SK-N-SH treated with all-trans-retinoic acid at 6 μM for 48 hours (cell line): ENCODE data around the gene ANGPTL1.

Experiments used
- ARNTL ChIP-seq: fragments of 450-650 bp; formaldehyde crosslinking; IDR thresholded peaks from 2 replicates; pipeline ENCODE4 v1.5.0; 2020; ENCODE audit warnings: low read depth, mild to moderate bottlenecking, moderate library complexity, borderline replicate concordance
- BACH2 ChIP-seq: fragments of 250-450 bp; sonication (Bioruptor Pico); IDR thresholded peaks from 2 replicates; pipeline ENCODE4 v1.9.0; 2021; ENCODE audit warnings: mild to moderate bottlenecking, borderline replicate concordance
- CSDC2 ChIP-seq: fragments of 250-450 bp; sonication (Bioruptor Pico); IDR thresholded peaks from 2 replicates; pipeline ENCODE4 v1.5.0; 2020; ENCODE audit warnings: mild to moderate bottlenecking, moderate library complexity
- ESRRG ChIP-seq: fragments of 250-450 bp; sonication (Bioruptor Pico); IDR thresholded peaks from 2 replicates; pipeline ENCODE4 v1.6.1; 2021; ENCODE audit warnings: mild to moderate bottlenecking
- GLIS3 ChIP-seq: fragments of 250-450 bp; sonication (Bioruptor Pico); IDR thresholded peaks from 2 replicates; pipeline ENCODE4 v1.5.0; 2020; ENCODE audit warnings: mild to moderate bottlenecking, moderate library complexity
- OSR1 ChIP-seq: fragments of 250-450 bp; sonication (Bioruptor Pico); IDR thresholded peaks from 2 replicates; pipeline ENCODE4 v1.8.0; 2022; ENCODE audit warnings: moderate library complexity, mild to moderate bottlenecking, inconsistent platforms
- PPARA ChIP-seq: fragments of 250-450 bp; sonication (Bioruptor Pico); IDR thresholded peaks from 2 replicates; pipeline ENCODE4 v1.5.0; 2020; ENCODE audit warnings: mild to moderate bottlenecking, borderline replicate concordance
- RARB ChIP-seq: fragments of 250-450 bp; sonication (Bioruptor Pico); IDR thresholded peaks from 2 replicates; pipeline ENCODE4 v1.8.0; 2021; ENCODE audit warnings: mild to moderate bottlenecking, moderate library complexity
- SNAI2 ChIP-seq: fragments of 250-450 bp; sonication (Bioruptor Pico); IDR thresholded peaks from 2 replicates; pipeline ENCODE4 v1.5.0; 2020; ENCODE audit warnings: mild to moderate bottlenecking, moderate library complexity
- ZNF565 ChIP-seq: fragments of 450-650 bp; formaldehyde crosslinking; conservative IDR thresholded peaks from 2 replicates; pipeline ENCODE4 v1.5.0; 2020; ENCODE audit warnings: low read depth, mild to moderate bottlenecking, moderate library complexity
- TF ChIP-seq, protein P1 (sequence below): fragments of 250-450 bp; sonication (Bioruptor Pico); IDR thresholded peaks from 2 replicates; pipeline ENCODE4 v1.8.0; 2021; ENCODE audit warnings: low read depth, mild to moderate bottlenecking, moderate library complexity, borderline replicate concordance
- TF ChIP-seq, protein P2 (sequence below): fragments of 250-450 bp; sonication (Bioruptor Pico); IDR thresholded peaks from 2 replicates; pipeline ENCODE4 v1.5.1; 2021; ENCODE audit warnings: mild to moderate bottlenecking, moderate library complexity

DNA sequence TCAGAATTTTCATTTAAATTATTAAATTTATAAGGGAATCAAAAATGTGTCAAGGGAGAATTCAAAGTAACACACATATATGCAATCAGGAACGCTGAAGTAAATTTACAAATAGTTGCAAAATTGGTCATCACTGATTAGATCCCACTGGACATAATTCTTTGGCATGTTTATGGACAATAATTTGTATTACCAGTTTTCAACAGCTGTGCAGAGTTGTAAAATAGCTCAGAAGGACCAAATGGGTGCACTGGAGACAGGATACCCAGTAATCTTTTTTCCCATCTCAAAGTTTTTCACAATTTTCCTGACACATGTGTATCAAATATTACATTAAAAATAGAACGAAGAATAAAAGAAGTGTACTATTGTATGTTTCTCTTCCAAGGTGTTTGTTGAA is 4.1 kb upstream of the ANGPTL1 start:
- TF ChIP-seq, protein P1, sequence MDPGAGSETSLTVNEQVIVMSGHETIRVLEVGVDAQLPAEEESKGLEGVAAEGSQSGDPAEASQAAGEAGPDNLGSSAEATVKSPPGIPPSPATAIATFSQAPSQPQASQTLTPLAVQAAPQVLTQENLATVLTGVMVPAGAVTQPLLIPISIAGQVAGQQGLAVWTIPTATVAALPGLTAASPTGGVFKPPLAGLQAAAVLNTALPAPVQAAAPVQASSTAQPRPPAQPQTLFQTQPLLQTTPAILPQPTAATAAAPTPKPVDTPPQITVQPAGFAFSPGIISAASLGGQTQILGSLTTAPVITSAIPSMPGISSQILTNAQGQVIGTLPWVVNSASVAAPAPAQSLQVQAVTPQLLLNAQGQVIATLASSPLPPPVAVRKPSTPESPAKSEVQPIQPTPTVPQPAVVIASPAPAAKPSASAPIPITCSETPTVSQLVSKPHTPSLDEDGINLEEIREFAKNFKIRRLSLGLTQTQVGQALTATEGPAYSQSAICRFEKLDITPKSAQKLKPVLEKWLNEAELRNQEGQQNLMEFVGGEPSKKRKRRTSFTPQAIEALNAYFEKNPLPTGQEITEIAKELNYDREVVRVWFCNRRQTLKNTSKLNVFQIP (CRISPR knock-in tag): no peak
- no peak for TF ChIP-seq GLIS3 (CRISPR knock-in tag)
- no peak for TF ChIP-seq OSR1
- no peak for TF ChIP-seq ZNF565
- TF ChIP-seq, protein P2, sequence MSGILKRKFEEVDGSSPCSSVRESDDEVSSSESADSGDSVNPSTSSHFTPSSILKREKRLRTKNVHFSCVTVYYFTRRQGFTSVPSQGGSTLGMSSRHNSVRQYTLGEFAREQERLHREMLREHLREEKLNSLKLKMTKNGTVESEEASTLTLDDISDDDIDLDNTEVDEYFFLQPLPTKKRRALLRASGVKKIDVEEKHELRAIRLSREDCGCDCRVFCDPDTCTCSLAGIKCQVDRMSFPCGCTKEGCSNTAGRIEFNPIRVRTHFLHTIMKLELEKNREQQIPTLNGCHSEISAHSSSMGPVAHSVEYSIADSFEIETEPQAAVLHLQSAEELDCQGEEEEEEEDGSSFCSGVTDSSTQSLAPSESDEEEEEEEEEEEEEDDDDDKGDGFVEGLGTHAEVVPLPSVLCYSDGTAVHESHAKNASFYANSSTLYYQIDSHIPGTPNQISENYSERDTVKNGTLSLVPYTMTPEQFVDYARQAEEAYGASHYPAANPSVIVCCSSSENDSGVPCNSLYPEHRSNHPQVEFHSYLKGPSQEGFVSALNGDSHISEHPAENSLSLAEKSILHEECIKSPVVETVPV (CRISPR knock-in tag): no peak
- no peak for TF ChIP-seq SNAI2 (CRISPR knock-in tag)
- no peak for TF ChIP-seq ARNTL
- TF ChIP-seq BACH2 (CRISPR knock-in tag): no peak
- TF ChIP-seq CSDC2 (CRISPR knock-in tag): no peak
- TF ChIP-seq ESRRG (CRISPR knock-in tag): no peak
- TF ChIP-seq RARB (CRISPR knock-in tag): no peak
- TF ChIP-seq PPARA (CRISPR knock-in tag): no peak
